COLO829 (cell line): ENCODE data around the gene SFXN4.
"Not testable (repeated sequence)": the region's sequence is repeated elsewhere in the genome, so short reads cannot be mapped to it uniquely, and the experiment has no call there.

Experiments used
- DNase-seq: peaks from one replicate; pipeline ENCODE4 v3.0.0; 2012; ENCODE audit warnings: low spot score

Gene SFXN4

GRCh38 chr10:119105899-119106298, 59.6 kb downstream of the SFXN4 start:
- not testable (repeated sequence) for DNase-seq

- DNase-seq = no peak
These were observed 60.4 kb downstream of the SFXN4 start for GRCh38 chr10:119105155-119105554.

GRCh38 chr10:119104654-119105015, 60.9 kb downstream of the SFXN4 start:
- no peak for DNase-seq

DNA sequence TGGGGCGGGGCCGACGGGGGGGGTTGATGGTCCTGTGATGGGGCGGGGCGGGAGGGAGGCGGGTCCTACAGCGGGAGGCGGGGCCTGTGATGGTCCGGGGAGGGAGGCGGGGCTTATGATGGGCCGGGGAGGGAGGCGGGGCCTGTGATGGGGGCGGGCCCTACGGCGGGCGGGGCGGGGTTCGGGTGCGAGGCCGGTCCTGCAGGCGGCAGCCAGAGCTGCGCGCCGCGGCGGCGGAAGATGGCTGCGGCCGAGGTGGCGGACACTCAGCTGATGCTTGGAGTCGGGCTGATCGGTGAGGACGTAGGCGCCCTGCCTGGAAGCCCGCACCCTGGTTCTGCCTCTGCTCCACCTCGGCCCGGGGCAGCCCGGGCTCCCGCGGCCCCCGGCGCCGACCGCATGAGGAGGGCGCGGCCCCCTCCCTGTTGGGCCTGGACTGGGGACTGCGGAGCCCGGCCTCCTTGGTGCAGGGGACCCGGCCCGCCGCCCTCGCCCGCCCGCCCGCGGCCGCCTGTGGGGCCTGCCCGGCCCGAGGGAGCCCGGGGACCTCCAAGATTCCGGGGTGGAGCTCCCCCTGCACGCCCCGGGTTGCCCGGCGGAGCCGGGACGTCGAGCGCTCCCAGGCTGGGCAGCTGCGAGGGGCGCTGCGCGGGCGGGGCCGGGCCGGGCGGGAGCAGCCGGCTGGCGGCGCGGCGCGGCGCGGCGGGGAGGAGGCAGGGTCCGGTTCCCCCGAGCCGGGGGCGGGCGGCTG, 61.4 kb downstream of the SFXN4 start, which contains the start of gene DENND10:
Gene DENND10 (plus strand): TSS at position 211 of the 751 bp plus-strand sequence. CDS start 30 bp downstream, at position 241.
- peak; percentile 72 for DNase-seq

GRCh38 chr10:119103241-119103902, 62.1 kb downstream of the SFXN4 start:
- no peak for DNase-seq

DNA sequence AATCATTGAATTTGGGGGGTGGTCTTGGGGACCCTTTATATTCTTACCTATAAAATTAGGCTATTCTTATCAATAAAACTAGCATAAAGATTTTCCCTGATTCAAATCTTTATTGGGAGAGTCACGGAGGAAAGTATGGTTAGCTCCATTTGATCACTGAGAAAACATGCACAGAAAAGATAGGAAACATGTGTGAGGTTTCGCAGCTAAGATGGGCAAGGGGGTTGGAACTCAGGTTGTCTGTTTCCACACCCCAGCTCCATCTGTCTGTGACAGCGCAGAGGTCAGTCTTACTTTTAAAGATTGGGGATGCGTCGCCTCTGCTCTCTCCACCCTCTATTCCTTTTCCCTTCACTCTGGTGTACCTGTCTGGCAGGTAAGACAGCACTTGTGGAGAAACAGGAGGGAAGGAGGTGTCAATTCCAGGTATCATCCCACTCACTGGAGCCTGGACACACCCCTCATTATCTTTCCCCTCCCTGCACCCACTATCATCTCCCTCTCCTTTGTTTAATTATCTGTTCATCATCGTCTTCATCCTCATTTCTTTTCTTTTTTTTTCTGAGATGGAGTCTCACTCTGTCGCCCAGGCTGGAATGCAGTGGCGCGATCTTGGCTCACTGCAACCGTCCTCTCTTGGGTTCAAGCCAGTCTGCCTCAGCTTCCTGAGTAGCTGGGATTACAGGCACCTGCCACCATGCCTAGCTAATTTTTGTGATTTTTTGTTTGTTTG, 64.0 kb downstream of the SFXN4 start:
- DNase-seq = no peak

DNA sequence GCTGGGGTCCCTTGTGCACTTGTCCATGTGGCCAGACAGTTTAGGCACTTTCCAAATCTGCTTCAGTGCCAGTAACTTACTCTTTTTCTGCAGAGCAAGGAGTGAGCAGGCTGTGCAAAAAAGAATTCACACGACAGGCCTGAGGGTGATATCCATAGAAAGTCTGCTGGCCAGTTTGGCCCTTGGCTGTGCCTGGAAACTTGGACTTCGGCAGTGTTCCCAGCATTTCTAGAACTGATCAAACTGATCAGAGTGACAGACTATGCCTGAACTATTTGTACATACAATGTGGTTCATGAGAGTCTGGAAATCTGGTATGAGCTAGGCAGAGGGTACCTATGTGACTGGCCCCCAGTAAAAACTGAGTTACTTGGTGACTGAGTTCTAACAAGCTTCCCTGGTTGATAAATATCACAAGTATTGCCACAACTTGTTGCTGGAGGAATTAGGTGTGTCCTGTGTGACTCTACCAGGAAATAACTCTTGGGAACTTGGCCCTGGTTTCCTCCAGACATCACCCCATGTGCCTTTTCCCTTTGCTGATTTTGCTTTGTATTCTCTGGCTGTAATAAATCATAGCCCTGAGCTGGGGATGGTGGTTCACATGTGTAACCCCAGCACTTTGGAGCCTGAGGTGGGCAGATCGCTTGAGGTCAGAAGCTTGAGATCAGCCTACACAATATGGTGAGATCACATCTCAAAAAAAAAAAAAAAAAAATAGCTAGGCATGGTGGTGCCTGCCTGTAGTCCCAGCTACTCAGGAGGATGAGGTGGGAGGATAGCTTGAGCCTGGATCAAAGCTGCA, 64.9 kb downstream of the SFXN4 start:
- no peak for DNase-seq

GRCh38 chr10:119098576-119098975, 66.9 kb downstream of the SFXN4 start:
- no peak for DNase-seq

DNA sequence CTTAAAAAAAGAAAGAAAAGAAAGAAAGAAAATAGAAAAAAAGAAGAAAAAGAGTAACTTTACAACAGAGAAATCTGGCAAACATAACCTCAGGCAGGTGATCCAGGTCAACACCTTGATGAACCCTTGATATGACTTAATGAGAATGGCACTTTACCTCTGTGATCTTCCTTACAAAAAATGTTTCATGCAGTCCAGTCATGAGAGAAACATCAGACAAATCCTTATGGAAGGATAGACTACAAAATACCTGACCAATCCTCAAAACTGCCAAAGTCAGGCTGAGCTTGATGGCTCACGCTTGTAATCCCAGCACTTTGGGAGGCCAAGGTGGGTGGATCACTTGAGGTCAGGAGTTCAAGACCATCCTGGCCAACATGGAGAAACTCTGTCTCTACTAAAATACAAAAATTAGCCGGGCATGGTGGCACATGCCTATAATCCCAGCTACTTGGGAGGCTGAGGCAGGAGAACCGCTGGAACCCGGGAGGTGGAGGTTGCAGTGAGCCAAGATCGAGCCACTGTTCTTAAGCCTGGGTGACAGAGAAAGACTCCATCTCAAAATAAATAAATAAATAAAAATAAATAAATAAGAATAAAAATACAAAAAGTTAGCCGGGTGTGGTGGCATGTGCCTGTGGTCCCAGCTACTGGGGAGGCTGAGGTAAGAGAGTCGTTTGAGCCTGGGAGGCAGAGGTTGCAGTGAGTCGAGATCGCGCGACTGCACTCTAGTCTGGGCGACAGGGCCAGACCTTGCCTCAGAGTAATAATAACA, 68.7 kb downstream of the SFXN4 start:
- DNase-seq = not testable (repeated sequence)

DNA sequence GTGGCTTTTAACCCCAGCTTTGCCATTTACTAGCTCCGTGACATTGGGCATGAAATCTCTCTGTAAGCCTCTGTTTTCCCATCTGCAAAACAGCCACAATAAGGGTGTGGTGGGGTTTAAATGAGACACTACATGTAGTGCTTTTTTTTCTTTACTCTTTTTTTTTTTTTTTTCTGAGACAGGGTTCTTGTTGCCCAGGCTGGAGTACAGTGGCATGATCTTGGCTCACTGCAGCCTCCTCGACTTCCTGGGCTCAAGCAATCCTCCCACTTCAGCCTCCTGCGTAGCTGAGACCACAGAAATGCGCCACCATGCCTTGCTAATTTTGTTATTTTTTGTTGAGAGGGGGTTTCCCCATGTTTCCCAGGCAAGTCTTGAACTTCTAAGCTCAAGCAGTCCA, 69.9 kb downstream of the SFXN4 start:
- no peak for DNase-seq

DNA sequence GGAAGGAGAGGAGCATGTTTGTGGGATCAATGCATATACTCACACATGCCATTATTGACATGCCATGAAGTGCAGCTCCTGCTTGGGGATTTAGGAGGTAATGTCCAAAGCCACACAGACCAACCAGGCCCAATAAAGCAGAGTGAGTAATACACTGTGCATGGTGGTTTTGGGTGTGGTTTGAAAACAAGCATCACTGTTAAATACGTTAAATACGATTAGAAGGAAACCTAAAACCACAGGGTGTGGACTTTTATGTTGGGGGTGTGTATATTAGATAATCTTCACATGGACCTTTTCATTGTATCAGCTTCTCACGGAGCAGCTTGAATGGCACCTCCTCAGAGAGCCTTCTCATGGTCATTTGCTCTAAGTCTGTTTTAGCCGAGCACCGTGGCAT, 74.5 kb downstream of the SFXN4 start:
- no peak for DNase-seq
